Right atrium auricular region (tissue), 2 donors: ENCODE data around the gene SUPT20H. TPM values are rescaled to one million over a fixed set of nuclear protein-coding genes. Genes with fewer than 3 reads are reported as not detected.

Experiments used
- DNase-seq: peaks from one replicate; pipeline ENCODE4 v3.0.0-alpha.2; 2019; ENCODE audit warnings: low spot score
- H3K27ac ChIP-seq, 2 donors: fragments of 200-600 bp; sonication (generic); 1 replicate in 1 of 2; 2 replicates in 1 of 2; pipeline ENCODE4 v1.5.1; 2016 to 2019
- H3K27me3 ChIP-seq, 2 donors: fragments of 200-600 bp; sonication (generic); one replicate each; pipeline versions ENCODE4 v1.5.1 to v1.6.0; 2017 to 2019
- H3K36me3 ChIP-seq: fragments of 200-600 bp; sonication (generic); one replicate; pipeline ENCODE4 v1.5.1; 2016
- H3K4me1 ChIP-seq, 2 donors: fragments of 200-600 bp; sonication (generic); one replicate each; pipeline versions ENCODE4 v1.5.1 to v1.6.0; 2017 to 2019
- H3K4me3 ChIP-seq, 2 donors: fragments of 200-600 bp; sonication (generic); 1 replicate in 1 of 2; 2 replicates in 1 of 2; pipeline ENCODE4 v1.5.1; 2017 to 2019; ENCODE audit warnings: mild to moderate bottlenecking in 1 of 2, moderate library complexity in 1 of 2
- H3K9me3 ChIP-seq, 2 donors: fragments of 200-600 bp; sonication (generic); one replicate each; pipeline ENCODE4 v1.5.1; 2019
- total RNA-seq, 2 donors: library from RNA; depleted of rRNA; stranded (reverse); fragments of >200 nt; gene quantifications; one replicate each; pipeline ENCODE4 v1.1.0, GENCODE V29; 2016
- TF ChIP-seq, protein P1 (sequence below), 2 donors: fragments of 200-600 bp; sonication (generic); IDR thresholded peaks; one replicate each; pipeline ENCODE4 v1.5.1; 2019; ENCODE audit warnings: antibody characterized with exemption in 2 of 2

Gene SUPT20H
- total RNA-seq, 2 donors from 2014 or later: 21.6 to 23.7 TPM

DNA sequence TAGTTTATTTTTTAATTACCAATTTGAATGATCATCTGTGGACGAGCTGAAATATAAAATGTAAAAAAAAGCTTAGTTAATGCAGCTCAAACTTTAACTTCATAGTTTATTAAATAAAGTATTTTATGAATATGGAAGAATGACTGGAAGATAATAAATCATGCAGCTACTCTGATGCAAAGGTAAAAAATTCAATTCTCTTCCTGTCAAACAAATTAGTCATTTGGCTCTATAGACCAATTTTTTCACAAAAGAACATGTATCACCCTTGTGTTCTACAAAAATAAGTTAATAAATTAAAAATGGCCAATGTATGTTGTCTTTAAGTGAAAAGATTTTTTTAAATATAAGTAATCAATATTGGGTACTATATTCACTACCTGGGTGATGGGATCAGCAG, 32.7 kb downstream of the SUPT20H start:
- no peaks in the 10 kb centered on the region for H3K4me1 ChIP-seq
- no peak overlapping the region for H3K27ac ChIP-seq
- H3K9me3 ChIP-seq: no peaks in the 10 kb centered on the region
- H3K36me3 ChIP-seq: peaks cover 91% of the 10 kb centered on the region
- no peak overlapping the region for H3K4me3 ChIP-seq
- TF ChIP-seq, protein P1, sequence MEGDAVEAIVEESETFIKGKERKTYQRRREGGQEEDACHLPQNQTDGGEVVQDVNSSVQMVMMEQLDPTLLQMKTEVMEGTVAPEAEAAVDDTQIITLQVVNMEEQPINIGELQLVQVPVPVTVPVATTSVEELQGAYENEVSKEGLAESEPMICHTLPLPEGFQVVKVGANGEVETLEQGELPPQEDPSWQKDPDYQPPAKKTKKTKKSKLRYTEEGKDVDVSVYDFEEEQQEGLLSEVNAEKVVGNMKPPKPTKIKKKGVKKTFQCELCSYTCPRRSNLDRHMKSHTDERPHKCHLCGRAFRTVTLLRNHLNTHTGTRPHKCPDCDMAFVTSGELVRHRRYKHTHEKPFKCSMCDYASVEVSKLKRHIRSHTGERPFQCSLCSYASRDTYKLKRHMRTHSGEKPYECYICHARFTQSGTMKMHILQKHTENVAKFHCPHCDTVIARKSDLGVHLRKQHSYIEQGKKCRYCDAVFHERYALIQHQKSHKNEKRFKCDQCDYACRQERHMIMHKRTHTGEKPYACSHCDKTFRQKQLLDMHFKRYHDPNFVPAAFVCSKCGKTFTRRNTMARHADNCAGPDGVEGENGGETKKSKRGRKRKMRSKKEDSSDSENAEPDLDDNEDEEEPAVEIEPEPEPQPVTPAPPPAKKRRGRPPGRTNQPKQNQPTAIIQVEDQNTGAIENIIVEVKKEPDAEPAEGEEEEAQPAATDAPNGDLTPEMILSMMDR (IDR thresholded peaks at IDR 0.05): no peak
- no peak for DNase-seq
- H3K27me3 ChIP-seq: no peaks in the 10 kb centered on the region

DNA sequence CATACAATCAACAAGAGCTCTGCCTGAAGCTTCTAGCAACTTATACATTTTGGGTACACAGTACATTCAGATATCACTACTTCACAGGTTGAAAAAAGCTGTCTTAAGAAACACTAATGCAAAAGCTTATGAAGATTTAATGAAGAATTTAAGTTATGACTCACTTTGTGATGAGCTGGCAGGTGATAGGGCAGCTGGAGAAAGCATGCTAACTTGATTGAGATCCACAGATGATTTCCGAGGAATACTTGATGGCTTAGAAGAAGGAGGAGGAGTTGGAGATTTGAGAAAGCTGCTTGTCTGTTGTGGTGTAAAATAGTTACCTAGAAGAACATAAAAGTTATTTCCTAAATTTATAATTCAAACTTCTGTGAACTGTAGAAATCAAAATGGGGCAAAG, 35.6 kb downstream of the SUPT20H start:
- peaks cover 93% of the 10 kb centered on the region for H3K36me3 ChIP-seq
- H3K4me1 ChIP-seq: no peaks in the 10 kb centered on the region
- no peaks in the 10 kb centered on the region for H3K9me3 ChIP-seq
- H3K4me3 ChIP-seq: no peak overlapping the region
- H3K27ac ChIP-seq: no peak overlapping the region
- TF ChIP-seq, protein P1 (IDR thresholded peaks at IDR 0.05): no peak
- H3K27me3 ChIP-seq: no peaks in the 10 kb centered on the region
- no peak for DNase-seq

DNA sequence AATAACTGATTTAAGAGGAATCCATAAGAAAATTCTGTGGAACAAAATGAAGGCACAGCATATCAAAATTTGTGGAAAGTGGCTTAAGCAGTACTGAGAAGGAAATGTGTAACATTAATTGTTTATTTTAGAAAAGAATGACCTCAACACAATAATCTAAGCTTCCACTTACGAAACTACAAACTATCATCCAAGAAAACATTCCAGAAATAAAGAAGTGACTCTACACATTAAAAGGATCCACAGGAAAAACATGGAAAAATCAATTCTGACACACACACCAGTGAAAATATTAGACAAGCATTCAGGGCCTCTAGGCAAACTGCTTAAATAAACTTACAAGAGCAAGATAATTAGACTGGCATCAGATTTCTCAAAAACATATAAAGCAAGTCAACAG, 44.9 kb downstream of the SUPT20H start:
- TF ChIP-seq, protein P1 (IDR thresholded peaks at IDR 0.05): no peak
- Histone ChIP-seq H3K36me3 (peaks cover 62% of the 10 kb centered on the region), H3K4me3 (no peak overlapping the region), H3K9me3 (no peaks in the 10 kb centered on the region), H3K4me1 (no peaks in the 10 kb centered on the region), H3K27ac (no peak overlapping the region), H3K27me3 (no peaks in the 10 kb centered on the region)
- DNase-seq: no peak

DNA sequence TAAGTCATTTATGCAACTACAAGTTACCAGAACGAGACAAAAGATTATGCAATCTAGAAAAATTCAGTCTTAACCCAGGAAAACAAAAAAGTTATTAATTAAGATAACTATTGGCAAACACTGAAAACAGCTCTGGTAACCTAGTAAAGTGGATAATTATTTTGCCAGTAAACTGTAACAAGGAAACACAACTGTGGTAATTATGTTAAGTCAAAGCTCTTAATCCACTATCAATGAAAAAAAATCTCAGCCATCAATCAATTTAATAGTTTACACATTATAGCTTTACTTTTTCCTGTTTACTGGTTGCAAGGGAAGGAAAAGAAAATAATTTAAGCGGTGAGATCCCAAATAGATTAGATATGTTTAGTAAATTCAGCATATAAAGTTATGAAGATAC, 47.7 kb downstream of the SUPT20H start:
- no peak for DNase-seq
- Histone ChIP-seq H3K27ac (no peak overlapping the region), H3K9me3 (no peaks in the 10 kb centered on the region), H3K27me3 (no peaks in the 10 kb centered on the region), H3K4me1 (no peaks in the 10 kb centered on the region), H3K36me3 (peaks cover 70% of the 10 kb centered on the region), H3K4me3 (no peak overlapping the region)
- TF ChIP-seq, protein P1 (IDR thresholded peaks at IDR 0.05): no peak

DNA sequence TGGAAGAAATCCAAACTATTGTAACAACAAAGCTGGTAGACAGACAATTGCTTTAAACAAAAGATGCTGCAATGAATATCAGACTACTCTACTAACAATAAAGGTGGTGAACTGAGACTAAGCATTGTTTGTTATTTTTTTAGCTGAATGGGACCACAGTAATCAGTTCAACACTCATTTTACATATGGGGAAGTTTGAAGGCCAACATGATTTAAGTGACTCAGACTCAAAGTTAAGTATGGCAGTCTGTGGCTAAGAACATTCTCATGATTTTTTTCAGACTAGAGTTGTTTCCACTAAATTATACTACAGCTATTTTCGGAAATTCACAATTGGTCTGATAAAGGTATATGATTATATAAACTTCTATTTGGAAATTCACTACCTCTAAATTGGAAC, 48.5 kb downstream of the SUPT20H start:
- H3K36me3 ChIP-seq: peaks cover 72% of the 10 kb centered on the region
- no peaks in the 10 kb centered on the region for H3K9me3 ChIP-seq
- no peaks in the 10 kb centered on the region for H3K27me3 ChIP-seq
- H3K4me3 ChIP-seq: no peak overlapping the region
- DNase-seq: no peak
- H3K4me1 ChIP-seq: no peaks in the 10 kb centered on the region
- no peak overlapping the region for H3K27ac ChIP-seq
- TF ChIP-seq, protein P1 (IDR thresholded peaks at IDR 0.05): no peak

DNA sequence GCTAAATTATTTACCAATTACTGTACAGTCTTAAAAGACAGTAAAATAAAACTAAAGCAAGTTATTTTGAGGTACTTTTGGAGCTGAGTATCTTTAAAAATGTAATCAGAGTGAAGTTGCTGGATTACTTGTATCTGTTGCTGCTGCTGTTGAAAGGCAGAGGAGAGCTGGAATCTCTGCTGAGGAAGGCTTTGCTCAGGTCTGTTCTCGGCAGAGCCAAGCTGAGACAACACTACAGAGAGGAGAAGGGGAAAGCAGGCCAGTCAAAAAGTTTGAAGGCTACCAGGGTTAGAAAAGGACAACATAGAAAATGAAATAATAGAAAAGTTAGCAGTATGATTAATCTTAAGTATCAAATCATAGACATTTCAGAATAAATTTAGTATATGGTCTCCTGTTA, 49.1 kb downstream of the SUPT20H start:
- peaks cover 77% of the 10 kb centered on the region for H3K36me3 ChIP-seq
- H3K27me3 ChIP-seq: no peaks in the 10 kb centered on the region
- TF ChIP-seq, protein P1 (IDR thresholded peaks at IDR 0.05): no peak
- H3K27ac ChIP-seq: no peak overlapping the region
- DNase-seq: no peak
- H3K4me3 ChIP-seq: no peak overlapping the region
- H3K9me3 ChIP-seq: no peaks in the 10 kb centered on the region
- no peaks in the 10 kb centered on the region for H3K4me1 ChIP-seq
